Stimulated activated CD8-positive, alpha-beta memory T cell treated with anti-CD3 and anti-CD28 coated beads, Interleukin-4, amount 100 ng/mL, for 24 hours (primary cell): ENCODE data around the gene RUNX3.

Source experiments
- DNase-seq: peaks from one replicate; pipeline ENCODE4 v3.0.0-alpha.2; 2020; ENCODE audit warnings: low read depth

The RUNX3 gene

GRCh38 chr1:24963099-24963872 is 33.2 kb upstream of the RUNX3 start:
- DNase-seq = no peak

- no peak for DNase-seq
Measured at GRCh38 chr1:24961961-24962861, 32.1 kb upstream of the RUNX3 start.

DNA sequence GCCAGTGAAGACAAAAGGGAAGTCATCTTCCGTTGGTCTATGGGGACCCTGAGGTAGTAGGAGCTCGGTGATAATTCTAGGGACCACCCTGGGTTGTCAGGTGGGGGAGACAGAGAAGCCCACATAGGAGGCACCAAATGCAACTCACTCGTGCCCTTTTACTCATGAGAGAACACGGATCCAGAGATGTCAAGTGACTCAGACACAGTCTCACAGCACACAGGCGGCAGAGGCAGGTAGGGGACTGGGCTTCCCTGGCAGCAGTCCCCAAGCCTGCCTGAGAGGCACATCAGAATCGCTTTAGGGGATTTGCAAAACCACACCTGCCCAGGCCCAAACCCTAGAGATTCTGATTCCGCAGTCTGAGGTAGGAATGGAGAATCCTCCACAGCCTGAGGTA is 31.3 kb upstream of the RUNX3 start:
- DNase-seq = no peak

- DNase-seq = no peak
Measured at GRCh38 chr1:24960071-24960801, 30.2 kb upstream of the RUNX3 start.

- no peak for DNase-seq
Measured at GRCh38 chr1:24959623-24959975, 29.5 kb upstream of the RUNX3 start.

DNA sequence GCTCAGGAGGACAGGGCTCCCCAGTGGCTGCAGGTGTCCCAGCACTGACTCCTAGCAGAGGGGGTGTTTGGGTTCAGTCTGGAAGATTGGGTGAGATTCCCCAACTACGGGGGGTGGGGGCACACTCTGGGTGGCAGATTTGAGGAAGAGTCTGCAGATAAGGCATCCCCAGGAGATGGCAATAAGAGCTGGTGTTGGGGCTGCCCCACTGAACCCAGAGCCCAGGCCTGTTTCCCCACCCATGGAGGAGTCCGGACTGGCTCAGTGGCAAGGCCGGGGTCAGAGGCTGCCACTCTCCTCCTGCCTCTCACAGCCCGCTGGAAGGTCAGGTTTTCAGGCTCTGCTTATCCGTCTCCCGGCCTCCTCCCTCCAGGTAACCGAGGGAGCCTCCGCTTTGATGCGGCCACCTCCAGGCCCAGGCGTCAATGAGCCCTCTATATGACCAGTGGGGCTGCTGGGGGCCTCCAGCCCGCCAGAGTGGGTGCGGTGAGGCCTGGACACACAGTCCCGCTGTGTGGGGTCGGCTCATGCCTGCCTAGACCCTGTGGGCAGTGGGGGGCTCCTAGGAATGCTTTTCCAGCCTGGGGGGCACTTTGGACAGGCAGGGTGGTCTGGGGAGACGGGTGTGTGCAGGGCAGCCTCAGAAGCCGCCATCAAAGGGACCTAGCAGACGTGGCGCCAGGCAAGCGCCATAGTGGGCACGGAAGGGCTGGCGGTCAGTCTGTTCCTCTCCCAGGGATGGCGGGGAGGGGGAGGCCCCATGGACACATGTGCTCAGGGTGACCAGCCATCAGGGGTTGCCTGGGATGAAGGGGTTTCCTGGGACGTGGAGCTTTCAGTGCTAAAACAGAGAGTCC is 28.9 kb upstream of the RUNX3 start:
- no peak for DNase-seq

DNA sequence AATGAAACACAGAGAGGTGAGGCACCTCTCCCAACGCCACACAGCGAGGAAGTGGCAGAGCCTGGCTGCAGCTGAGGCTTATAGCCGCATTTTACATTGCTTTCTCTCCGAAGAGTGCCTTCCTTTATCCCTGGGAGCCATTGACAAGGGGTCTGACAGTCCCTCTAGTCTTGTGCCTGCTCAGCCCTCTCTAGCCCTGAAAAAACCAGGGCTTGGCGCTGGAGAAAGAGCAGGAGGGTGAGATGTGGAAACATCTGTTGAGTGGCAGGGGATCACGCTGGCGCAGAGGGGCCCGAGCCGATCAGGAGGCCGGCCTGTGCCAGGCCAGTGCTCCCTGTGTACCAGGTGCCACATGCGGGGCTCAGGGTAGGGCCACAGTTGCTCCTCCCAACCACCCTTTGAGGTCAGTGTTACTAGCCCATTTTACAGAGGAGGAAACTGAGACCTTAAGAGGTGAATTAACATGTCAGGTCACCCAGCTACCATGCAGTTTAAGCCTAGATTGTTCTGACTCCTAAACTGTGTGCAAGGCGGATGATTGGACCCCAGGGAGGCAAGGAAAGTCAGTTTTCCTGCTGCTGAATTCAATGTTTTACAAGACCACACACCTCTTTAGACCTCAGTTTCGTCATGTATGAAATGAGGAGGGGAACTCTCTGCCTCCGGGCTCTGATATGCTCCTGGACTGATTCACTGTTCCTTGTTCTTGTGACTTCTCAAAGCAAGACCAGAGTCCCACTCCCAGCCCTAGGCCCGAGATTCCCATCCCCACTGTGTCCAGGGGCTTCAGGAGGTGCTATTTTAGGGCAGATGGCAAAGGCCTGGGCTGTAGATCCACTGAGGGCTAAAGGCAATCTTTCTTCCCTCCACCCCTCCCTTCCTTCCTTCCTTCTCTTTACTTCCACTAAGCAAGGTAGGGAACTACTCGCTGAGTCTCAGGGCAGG is 28.0 kb upstream of the RUNX3 start:
- no peak for DNase-seq

DNA sequence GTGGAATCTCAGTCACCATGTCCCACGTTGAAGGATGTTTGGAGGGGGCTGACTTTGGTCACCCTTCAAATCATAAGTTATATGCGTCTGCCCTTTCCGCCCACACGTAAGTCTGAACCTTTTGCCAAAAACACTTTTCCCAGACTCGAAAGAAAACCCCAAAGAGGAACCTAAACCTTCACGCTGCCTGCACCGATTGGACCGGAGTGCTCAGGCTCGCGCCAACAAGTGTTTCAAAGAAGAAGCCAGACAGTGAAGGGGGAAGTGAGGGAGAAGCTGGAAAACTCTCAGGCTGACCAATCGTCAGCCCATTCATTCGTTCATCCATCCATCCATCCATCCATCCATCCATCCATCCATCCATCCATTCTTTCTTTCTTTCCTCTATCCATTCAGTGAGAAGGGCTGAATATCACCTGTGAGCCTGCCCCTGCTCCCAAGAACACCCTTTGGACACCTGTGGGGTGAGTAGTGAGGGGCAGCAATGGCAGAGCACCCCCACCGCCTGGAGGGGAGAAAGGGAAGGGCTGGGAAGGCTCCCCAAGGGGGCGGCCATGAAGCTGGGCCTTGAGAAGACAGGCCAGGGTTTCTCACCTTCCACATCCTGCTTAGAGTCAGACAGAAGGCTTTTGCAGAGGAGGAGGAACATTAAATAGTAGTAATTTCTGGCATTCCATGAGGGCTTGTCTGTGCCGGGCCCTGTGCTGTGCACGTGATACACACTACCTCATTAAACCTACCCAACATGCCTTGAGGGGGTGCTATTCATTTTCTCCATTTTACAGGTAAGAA is 27.1 kb upstream of the RUNX3 start:
- no peak for DNase-seq

DNA sequence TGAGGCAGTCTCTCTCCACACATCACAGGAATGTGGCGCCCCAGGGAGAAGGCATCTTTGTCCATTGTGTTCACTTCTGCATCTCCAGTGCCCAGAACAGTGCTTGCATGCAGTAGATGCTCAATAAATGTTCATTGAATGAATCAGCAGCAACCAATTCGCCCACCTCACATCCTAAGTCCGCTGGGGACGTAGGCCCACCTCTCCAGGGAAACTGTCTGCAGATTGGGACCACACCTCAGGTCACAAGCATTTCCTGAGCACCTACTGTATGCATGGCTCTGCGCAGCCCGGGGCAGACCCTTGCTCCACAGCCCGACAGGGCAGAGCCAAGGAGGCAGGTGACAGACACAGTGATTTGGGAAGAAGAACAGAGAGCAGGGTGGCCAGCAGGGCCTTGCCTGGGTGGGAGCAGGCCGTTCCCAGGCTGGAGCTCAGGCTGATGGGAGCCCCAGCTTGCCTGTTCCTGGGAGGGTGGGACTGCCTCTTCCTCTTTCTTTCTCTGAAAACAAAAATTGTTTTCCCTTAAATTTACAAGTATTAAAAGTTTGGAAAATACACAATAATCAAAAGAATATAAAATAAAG is 25.8 kb upstream of the RUNX3 start:
- DNase-seq = no peak

DNA sequence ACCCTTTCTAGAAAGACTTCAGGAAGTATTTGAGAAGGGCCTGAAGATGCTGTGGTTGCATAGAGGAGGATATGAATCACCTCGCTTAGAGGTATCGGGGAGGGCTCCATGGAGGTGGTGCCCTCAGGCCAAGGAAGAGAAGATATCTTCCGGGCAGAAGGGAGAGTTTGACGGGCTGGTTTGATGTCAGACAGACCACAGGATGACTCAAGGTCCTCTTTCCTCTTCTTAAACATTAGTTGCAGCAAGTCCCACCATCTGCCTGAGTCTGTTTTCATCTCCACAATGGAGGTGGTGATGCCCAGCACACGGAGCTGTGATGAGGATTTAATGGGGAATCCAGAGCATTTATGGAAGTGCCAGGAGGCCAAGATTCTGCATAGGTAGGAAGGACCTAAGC is 25.1 kb upstream of the RUNX3 start:
- DNase-seq = no peak

DNA sequence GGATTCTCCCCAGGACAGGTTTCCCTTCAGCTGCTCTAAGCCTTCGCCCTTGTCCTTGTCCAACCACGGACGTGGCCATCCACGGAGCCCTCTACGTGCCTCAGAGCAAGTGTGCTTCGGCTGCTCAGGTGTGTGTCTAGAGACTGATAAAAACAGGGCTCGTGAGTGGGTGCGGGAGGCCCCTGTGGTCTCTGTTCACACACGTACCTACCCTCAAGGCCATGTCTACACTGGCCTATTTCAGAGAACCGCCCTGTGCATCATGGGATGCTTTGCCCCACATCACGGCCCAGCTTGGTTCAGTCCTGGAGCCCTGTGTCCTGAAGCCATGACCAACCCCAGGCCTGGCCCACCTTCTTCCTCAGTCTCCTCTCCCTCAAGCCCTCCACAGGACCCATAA is 24.6 kb upstream of the RUNX3 start:
- DNase-seq = no peak

- DNase-seq = no peak
Measured at GRCh38 chr1:24954022-24954421, 23.9 kb upstream of the RUNX3 start.

DNA sequence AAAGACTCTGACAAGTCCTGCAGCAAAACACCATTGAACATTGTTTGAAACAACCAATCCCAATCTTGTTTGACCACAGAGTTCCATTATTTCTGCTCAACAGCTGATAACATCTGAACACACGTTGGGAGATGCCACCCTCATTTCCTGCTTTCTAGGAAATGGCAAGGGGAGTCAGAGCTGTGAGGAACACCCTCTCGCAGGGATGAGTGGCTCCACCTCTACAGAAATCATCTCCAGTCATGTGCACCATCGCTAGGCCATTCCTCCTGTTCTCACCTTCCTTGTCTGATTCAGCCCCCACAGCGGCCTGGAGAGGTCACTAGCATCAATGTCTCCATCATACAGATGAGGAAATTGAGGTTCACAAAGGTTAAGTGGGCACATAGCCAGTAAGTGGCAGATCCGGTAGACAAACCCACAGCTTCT is 22.4 kb upstream of the RUNX3 start:
- no peak for DNase-seq

- DNase-seq = no peak
Measured at GRCh38 chr1:24951810-24952412, 21.8 kb upstream of the RUNX3 start.

DNA sequence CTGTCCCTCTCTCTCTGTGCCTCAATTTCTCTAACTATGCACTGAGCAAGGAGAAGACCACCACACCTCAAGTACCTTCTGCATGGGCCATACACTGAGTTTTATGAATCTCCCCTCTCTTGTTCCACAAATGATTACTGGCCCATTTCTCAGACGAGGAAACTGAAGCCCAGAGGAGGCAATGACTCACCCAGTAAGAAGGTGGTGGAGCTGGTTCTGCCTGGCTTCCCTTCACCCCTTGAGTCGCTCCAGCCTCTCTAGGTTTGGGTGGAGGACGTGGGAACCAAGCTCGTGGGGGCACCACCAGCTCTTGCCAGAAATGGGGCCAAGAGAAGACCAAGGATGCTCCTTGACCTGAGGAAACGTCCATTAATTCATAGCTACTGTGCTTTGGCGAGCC is 21.3 kb upstream of the RUNX3 start:
- no peak for DNase-seq

DNA sequence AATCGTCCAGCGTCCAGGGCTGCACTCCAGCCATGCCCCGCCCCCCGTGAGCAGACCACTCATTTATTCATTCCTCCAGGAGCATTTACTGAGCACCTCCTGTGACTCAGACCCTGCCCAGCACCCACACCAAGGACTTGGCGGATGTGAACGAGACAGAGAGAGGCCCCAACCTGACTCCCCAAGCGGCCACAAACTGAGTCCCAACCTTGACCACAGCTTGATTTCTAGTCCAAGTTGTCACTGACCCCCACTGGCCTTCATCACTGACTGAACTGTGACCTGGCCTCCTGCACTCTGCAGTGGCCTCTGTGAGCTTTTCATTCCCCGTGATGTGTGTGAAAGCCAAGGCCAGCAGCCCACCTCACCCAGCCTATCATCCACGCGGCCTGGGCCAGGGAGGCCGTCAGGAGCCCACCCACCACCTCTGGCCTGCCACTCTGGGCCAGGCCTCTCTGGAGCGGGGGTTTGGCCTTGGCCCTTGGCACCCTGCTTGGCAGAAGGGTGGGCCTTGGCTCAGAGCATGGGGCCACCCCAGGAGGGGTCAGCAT is 19.3 kb upstream of the RUNX3 start:
- DNase-seq = no peak

- DNase-seq = no peak
Measured at GRCh38 chr1:24948079-24948827, 18.2 kb upstream of the RUNX3 start.
